HepG2 (cell line): ENCODE measurements around the gene LIM2. TPM values are rescaled to one million over a fixed set of nuclear protein-coding genes. Genes with fewer than 3 reads are reported as not detected.

Experiments used
- ATF5 ChIP-seq: sonication (generic); formaldehyde crosslinking; IDR thresholded peaks from 2 replicates; pipeline ENCODE4 v1.4.0; 2020; ENCODE audit warnings: mild to moderate bottlenecking, low read depth, missing genetic modification reagents
- ATF6 ChIP-seq: sonication (generic); formaldehyde crosslinking; conservative IDR thresholded peaks from 2 replicates; pipeline ENCODE4 v1.4.0; 2020; ENCODE audit warnings: missing genetic modification reagents
- BCL3 ChIP-seq: sonication (generic); formaldehyde crosslinking; IDR thresholded peaks from 2 replicates; pipeline ENCODE4 v1.5.1; 2020; ENCODE audit warnings: mild to moderate bottlenecking, missing genetic modification reagents, moderate library complexity
- HINFP ChIP-seq: sonication (generic); formaldehyde crosslinking; IDR thresholded peaks from 2 replicates; pipeline ENCODE4 v1.4.0; 2020; ENCODE audit warnings: low read depth, mild to moderate bottlenecking, missing genetic modification reagents
- HNF4G ChIP-seq, 2 experiments: sonication (generic) in 1 of 2; formaldehyde crosslinking in 1 of 2; IDR thresholded peaks; 2 replicates each; pipeline versions ENCODE4 v1.4.0 to v1.6.1; 2011 to 2020; ENCODE audit warnings: borderline replicate concordance in 2 of 2, low read depth in 2 of 2, mild to moderate bottlenecking in 2 of 2, low read length in 1 of 2, missing genetic modification reagents in 1 of 2, moderate library complexity in 1 of 2
- MXD4 ChIP-seq: IDR thresholded peaks from 2 replicates; pipeline ENCODE4 v1.6.1; 2016; ENCODE audit warnings: mild to moderate bottlenecking, missing biosample characterization, missing genetic modification reagents
- SIX1 ChIP-seq: sonication (generic); formaldehyde crosslinking; IDR thresholded peaks from 2 replicates; pipeline ENCODE4 v1.4.0; 2020; ENCODE audit warnings: missing genetic modification reagents, borderline replicate concordance
- SOX6 ChIP-seq, 2 experiments: fragments of 450-650 bp in 1 of 2; sonication (generic) in 1 of 2; formaldehyde crosslinking in 1 of 2; IDR thresholded peaks; 2 replicates each; pipeline versions ENCODE4 v1.4.0 to v1.6.1; 2017 to 2020; ENCODE audit warnings: antibody characterized with exemption in 1 of 2, mild to moderate bottlenecking in 1 of 2, missing genetic modification reagents in 1 of 2
- SP4 ChIP-seq: sonication (generic); formaldehyde crosslinking; IDR thresholded peaks from 2 replicates; pipeline ENCODE4 v1.8.1; 2023; ENCODE audit warnings: mild to moderate bottlenecking, missing genetic modification reagents
- TAF1 ChIP-seq: sonication (generic); formaldehyde crosslinking; IDR thresholded peaks from 2 replicates; pipeline ENCODE4 v1.4.0; 2020; ENCODE audit warnings: missing genetic modification reagents
- ZMYM3 ChIP-seq: sonication (generic); formaldehyde crosslinking; IDR thresholded peaks from 2 replicates; pipeline ENCODE4 v1.5.1; 2020; ENCODE audit warnings: mild to moderate bottlenecking, missing genetic modification reagents
- ZNF441 ChIP-seq: sonication (generic); formaldehyde crosslinking; IDR thresholded peaks from 2 replicates; pipeline ENCODE4 v1.7.0; 2021; ENCODE audit warnings: missing genetic modification reagents, borderline replicate concordance
- ZNF790 ChIP-seq: sonication (generic); formaldehyde crosslinking; IDR thresholded peaks from 2 replicates; pipeline ENCODE4 v1.8.0; 2022; ENCODE audit warnings: missing genetic modification reagents, mild to moderate bottlenecking, borderline replicate concordance
- polyA plus RNA-seq, 8 experiments: library from polyadenylated mRNA; depleted of rRNA in 3 of 8; stranded (reverse) in 7 of 8; unstranded in 1 of 8; fragments of >200 nt; fragmentation: Illumina TruSeq in 4 of 8; extraction: Trizol in 4 of 8; gene quantifications; 2 replicates each; pipeline versions ENCODE4 v1.2.1 to v1.2.3, GENCODE V29; 2011 to 2016; ENCODE audit warnings: low read depth in 4 of 8, missing spikeins in 1 of 8, mixed read lengths in 1 of 8; ENCODE audit not compliant: insufficient read depth in 1 of 8
- total RNA-seq, 5 experiments: library from RNA; depleted of rRNA; stranded (reverse); fragments of >200 nt; fragmentation: Illumina TruSeq; extraction: Trizol; gene quantifications; 2 replicates each; pipeline ENCODE4 v1.2.3, GENCODE V29; 2016; ENCODE audit warnings: low read depth in 1 of 5
- TF ChIP-seq, protein P1 (sequence below): IDR thresholded peaks from 2 replicates; pipeline ENCODE4 v1.4.0; 2020; ENCODE audit warnings: mild to moderate bottlenecking, missing genetic modification reagents
- TF ChIP-seq, protein P2 (sequence below): sonication (generic); formaldehyde crosslinking; IDR thresholded peaks from 2 replicates; pipeline ENCODE4 v1.8.0; 2022; ENCODE audit warnings: mild to moderate bottlenecking, missing genetic modification reagents, borderline replicate concordance
- TF ChIP-seq, protein P3 (sequence below): sonication (generic); formaldehyde crosslinking; IDR thresholded peaks from 2 replicates; pipeline ENCODE4 v1.5.0; 2020; ENCODE audit warnings: missing genetic modification reagents

Gene LIM2
- total and polyA plus RNA-seq, 2 of the 13 experiments (the other 11 are each of a cell fraction or from before 2014, with no cell fraction given): 1.3 TPM; not detected in 1

DNA sequence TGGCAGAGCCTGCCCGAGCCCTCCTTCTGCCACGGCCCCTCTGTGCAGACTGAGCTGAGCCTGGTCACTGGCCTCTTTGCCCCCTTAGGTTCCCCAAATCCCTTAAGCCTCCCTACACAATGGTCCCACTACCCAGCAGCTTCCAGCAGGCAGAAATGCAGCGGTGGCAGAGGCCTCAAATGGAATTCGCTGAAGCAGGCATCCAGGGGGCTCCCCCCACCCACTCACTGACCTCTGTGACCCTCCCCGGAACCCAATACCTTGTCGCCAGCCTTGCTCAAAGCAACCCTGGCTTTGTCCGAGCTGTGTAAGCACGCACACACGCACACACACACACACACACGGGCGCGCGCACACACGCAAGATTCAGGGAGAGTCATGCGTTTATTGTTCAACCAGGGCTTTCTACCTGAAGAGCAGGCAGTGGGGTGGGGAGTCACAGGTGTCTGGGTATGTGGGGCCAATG, at the start of gene LIM2 (continued):
- TF ChIP-seq HNF4G (IDR thresholded peaks at IDR 0.05; ENCODE audit: borderline replicate concordance, low read depth, low read length) (no peak), HNF4G (CRISPR knock-in tag; IDR thresholded peaks at IDR 0.05; ENCODE audit: borderline replicate concordance, low read depth) (no peak), TAF1 (CRISPR knock-in tag) (no peak), SOX6 (IDR thresholded peaks at IDR 0.05) (no peak), SOX6 (CRISPR knock-in tag; IDR thresholded peaks at IDR 0.05) (peak; percentile 82), BCL3 (0 out of 2 replicates have a peak, but pooled peaks have one; percentile 24), ZMYM3 (0 out of 2 replicates have a peak, but pooled peaks have one; percentile 32), SP4 (CRISPR knock-in tag) (no peak), ATF5 (CRISPR knock-in tag) (no peak), ZNF790 (CRISPR knock-in tag) (no peak), ZNF441 (no peak), SIX1 (CRISPR knock-in tag) (peak; percentile 37; the same call in 1 of the 2 replicates), ATF6 (CRISPR knock-in tag) (no peak), HINFP (CRISPR knock-in tag) (no peak), MXD4 (no peak)
- TF ChIP-seq, protein P1, sequence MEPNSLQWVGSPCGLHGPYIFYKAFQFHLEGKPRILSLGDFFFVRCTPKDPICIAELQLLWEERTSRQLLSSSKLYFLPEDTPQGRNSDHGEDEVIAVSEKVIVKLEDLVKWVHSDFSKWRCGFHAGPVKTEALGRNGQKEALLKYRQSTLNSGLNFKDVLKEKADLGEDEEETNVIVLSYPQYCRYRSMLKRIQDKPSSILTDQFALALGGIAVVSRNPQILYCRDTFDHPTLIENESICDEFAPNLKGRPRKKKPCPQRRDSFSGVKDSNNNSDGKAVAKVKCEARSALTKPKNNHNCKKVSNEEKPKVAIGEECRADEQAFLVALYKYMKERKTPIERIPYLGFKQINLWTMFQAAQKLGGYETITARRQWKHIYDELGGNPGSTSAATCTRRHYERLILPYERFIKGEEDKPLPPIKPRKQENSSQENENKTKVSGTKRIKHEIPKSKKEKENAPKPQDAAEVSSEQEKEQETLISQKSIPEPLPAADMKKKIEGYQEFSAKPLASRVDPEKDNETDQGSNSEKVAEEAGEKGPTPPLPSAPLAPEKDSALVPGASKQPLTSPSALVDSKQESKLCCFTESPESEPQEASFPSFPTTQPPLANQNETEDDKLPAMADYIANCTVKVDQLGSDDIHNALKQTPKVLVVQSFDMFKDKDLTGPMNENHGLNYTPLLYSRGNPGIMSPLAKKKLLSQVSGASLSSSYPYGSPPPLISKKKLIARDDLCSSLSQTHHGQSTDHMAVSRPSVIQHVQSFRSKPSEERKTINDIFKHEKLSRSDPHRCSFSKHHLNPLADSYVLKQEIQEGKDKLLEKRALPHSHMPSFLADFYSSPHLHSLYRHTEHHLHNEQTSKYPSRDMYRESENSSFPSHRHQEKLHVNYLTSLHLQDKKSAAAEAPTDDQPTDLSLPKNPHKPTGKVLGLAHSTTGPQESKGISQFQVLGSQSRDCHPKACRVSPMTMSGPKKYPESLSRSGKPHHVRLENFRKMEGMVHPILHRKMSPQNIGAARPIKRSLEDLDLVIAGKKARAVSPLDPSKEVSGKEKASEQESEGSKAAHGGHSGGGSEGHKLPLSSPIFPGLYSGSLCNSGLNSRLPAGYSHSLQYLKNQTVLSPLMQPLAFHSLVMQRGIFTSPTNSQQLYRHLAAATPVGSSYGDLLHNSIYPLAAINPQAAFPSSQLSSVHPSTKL (CRISPR knock-in tag): peak; percentile 35; the same call in 1 of the 2 replicates
- TF ChIP-seq, protein P2, sequence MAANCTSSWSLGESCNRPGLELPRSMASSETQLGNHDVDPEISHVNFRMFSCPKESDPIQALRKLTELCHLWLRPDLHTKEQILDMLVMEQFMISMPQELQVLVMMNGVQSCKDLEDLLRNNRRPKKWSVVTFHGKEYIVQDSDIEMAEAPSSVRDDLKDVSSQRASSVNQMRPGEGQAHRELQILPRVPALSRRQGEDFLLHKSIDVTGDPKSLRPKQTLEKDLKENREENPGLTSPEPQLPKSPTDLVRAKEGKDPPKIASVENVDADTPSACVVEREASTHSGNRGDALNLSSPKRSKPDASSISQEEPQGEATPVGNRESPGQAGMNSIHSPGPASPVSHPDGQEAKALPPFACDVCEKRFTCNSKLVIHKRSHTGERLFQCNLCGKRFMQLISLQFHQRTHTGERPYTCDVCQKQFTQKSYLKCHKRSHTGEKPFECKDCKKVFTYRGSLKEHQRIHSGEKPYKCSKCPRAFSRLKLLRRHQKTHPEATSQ: no peak
- TF ChIP-seq, protein P3, sequence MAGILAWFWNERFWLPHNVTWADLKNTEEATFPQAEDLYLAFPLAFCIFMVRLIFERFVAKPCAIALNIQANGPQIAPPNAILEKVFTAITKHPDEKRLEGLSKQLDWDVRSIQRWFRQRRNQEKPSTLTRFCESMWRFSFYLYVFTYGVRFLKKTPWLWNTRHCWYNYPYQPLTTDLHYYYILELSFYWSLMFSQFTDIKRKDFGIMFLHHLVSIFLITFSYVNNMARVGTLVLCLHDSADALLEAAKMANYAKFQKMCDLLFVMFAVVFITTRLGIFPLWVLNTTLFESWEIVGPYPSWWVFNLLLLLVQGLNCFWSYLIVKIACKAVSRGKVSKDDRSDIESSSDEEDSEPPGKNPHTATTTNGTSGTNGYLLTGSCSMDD (CRISPR knock-in tag): no peak
